HPDE6-E6E7 (cell line): ENCODE results near the gene CLASP2.
"Not testable (repeated sequence)": the region's sequence is repeated elsewhere in the genome, so short reads cannot be mapped to it uniquely, and the experiment has no call there.

Experiments
- DNase-seq: peaks from one replicate; pipeline ENCODE4 v3.0.0; 2011; ENCODE audit warnings: missing footprints; ENCODE audit errors: extremely low spot score

The CLASP2 gene

GRCh38 chr3:33451994-33452393, 266.1 kb downstream of the CLASP2 start:
- not testable (repeated sequence) for DNase-seq

- no peak for DNase-seq
Observed at GRCh38 chr3:33447958-33448357, 270.1 kb downstream of the CLASP2 start.

GRCh38 chr3:33447256-33447625, 270.8 kb downstream of the CLASP2 start:
- DNase-seq = not testable (repeated sequence)
